NCI-H446 treated with DMSO at 0.1 percent for 48 hours (cell line): ENCODE data around the gene SUFU.
"Not testable (repeated sequence)": the region's sequence is repeated elsewhere in the genome, so short reads cannot be mapped to it uniquely, and the experiment has no call there.

Experiments
- DNase-seq: peaks from one replicate; lab custom pipeline; 2025; lab: John Stamatoyannopoulos, UW

The SUFU gene

DNA sequence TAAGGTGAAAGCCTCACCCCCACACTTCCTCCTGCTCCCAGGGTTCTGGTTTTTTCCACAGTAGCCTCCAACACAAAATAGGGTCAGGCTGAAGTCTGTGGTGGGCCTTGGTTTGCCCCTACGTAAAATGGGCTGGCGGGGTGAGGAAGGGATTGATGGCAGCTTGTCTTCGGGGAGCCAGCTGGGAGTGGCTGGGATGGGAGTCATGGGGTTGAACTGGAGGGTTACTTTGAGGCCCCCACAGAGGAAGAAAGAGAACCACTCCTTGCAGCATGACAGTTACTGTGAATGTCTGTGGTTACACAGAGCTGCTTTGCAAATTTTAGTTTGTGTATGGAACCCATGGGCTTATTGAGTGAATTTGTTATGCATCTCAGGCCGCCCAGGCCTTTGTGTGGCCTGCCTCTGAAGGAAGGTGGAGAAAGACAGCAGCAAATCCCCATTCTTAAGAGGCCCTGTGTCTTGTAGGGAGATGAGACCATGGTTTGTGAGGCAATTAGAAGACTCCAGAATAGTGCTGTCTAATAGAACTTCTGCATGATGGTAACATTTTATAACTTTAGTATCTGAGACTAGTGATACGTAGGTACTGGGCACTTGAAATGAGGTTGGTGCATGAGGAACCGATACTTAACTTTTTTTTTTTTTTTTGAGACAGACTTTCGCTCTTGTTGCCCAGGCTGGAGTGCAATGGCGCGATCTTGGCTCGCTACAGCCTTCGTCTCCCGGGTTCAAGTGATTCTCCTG, 148.6 kb downstream of the SUFU start:
- no peak for DNase-seq

- no peak for DNase-seq
Measured at GRCh38 chr10:102653060-102653459, 149.3 kb downstream of the SUFU start.

DNA sequence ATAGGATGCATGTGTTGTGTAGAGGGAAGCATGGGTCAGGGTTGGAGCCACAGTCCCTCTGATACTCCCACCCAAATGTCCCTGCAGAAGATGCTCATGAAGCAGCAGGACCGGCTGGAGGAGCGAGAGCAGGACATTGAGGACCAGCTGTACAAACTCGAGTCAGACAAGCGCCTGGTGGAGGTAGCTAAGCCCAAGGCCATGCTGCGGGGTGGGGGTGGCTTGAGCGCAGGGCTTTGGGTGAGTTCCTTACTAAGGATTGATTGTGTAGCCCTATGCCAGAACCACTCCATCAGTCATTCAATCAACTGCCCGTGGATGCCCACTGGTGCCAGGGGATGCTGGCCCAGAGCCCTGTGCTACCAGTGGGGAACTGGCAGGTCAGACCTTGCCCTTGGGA, 150.8 kb downstream of the SUFU start:
- no peak for DNase-seq

DNA sequence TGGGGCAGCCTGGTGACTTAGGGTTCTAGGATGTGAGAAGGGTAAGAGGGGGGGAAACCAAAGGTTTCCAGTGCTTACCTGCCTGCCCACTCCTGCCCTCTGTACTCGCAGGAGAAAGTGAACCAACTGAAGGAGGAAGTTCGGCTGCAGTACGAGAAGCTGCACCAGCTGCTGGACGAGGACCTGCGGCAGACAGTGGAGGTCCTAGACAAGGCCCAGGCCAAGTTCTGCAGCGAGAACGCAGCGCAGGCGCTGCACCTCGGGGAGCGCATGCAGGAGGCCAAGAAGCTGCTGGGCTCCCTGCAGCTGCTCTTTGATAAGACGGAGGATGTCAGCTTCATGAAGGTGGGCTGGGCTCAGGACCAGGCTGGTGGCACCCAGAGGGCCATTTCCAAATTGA, 151.2 kb downstream of the SUFU start:
- no peak for DNase-seq

DNA sequence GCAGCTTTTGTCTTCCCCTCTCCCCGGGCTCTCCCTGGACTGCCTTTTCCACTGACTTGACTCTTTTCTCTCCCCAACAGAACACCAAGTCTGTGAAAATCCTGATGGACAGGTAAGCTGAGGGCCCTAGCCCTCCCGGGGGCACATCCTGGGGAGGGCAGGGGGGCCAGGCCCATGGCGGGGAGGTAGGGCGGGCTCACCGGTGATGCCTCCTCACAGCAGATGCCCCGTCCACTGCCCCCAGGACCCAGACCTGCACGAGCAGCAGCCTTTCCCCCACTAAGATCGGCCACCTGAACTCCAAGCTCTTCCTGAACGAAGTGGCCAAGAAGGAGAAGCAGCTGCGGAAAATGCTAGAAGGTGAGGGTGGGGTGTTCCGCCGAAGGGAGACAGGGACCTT, 152.3 kb downstream of the SUFU start:
- DNase-seq = no peak

- no peak for DNase-seq
Measured at GRCh38 chr10:102656791-102657371, 153.1 kb downstream of the SUFU start.

GRCh38 chr10:102657451-102657850, 153.7 kb downstream of the SUFU start:
- DNase-seq = no peak

DNA sequence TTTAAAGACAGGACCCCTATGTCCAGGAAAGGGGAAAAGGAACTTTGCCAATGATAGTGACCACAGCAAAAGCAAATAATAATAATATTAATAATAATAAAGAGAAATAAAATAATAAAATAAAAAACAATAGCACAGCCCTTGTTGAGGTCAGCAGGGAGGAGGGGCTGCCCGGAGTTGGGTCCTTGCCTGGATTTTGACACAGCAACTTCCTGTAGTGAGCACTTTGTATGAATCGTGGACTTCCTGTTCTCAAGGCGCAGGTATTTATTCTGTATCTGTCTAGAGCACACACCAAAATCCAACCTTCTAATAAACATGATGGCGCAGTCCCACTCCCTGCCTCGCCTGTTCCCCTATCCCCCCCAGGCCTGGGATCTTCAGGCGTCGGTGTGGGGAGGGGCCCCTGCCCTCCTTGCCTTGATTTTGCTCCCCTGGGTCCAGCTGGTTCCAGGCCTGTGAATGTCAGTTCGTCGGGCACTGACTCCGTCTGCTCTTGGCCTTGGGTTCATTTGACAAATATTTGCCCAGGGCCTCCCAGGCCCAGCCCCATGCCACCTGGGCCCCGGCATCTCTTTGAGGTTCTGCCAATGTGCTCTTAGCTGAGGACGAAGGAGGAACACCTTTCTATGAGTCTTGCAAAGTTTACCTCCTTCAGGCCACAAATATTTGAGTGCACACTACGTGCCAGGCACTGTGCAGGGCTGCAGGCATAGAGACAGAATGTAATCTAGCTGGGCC, 154.4 kb downstream of the SUFU start:
- DNase-seq = no peak

GRCh38 chr10:102658802-102659201, 155.0 kb downstream of the SUFU start:
- DNase-seq = no peak

- no peak for DNase-seq
Measured at GRCh38 chr10:102660888-102661657, 157.3 kb downstream of the SUFU start.

GRCh38 chr10:102661658-102662028, 157.9 kb downstream of the SUFU start:
- no peak for DNase-seq

- DNase-seq = no peak
Measured at GRCh38 chr10:102665904-102666509, 162.2 kb downstream of the SUFU start.

DNA sequence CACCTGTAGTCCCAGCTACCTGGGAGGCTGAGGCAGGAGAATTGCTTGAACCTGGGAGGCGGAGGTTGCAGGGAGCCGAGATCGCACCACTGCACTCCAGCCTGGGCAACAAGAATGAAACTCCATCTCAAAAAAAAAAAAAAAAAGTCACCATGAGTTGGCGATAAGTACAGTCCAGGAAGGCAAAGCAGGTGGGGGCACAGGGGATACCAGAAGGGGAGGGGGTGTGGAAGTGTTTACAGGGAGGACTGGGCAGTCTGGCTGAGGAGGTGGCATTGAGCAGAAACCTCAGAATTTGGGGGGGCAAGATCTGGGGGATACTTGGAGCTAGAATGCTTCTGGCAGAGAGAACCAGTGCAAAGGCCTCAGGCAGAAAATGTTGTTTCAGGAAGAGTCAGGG, 163.6 kb downstream of the SUFU start:
- not testable (repeated sequence) for DNase-seq

- no peak for DNase-seq
Measured at GRCh38 chr10:102668326-102669107, 164.7 kb downstream of the SUFU start.

- no peak for DNase-seq
Measured at GRCh38 chr10:102669206-102670064, 165.7 kb downstream of the SUFU start.

DNA sequence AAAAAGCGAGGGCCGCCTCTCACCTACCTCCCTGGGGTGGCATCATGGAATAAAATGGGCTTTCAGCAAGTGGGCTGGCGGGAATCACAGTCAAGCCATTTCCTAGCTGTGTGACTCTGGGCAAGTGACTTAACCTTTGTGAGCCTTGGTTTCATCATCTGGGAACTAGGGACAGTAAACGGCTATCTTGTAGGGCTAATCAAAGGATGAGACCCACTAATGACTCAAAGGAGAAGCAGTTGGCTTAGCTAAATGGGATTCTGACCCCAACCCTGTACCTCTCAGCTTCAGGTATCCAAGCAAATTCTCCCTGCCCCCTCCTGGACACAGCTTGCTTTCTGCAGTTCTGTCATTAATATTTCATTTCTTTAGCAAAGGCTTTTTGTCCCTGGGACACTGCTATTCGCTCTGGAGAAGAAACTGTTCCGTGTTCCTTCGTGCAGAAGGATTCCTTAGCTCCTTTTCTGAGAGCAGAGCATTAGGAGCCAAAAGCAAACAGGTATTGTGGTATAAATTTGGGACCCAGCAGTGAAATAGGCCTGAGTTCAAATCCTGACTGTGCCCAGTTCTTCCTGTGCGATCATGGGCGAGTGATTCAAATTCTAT, 166.4 kb downstream of the SUFU start:
- no peak for DNase-seq

DNA sequence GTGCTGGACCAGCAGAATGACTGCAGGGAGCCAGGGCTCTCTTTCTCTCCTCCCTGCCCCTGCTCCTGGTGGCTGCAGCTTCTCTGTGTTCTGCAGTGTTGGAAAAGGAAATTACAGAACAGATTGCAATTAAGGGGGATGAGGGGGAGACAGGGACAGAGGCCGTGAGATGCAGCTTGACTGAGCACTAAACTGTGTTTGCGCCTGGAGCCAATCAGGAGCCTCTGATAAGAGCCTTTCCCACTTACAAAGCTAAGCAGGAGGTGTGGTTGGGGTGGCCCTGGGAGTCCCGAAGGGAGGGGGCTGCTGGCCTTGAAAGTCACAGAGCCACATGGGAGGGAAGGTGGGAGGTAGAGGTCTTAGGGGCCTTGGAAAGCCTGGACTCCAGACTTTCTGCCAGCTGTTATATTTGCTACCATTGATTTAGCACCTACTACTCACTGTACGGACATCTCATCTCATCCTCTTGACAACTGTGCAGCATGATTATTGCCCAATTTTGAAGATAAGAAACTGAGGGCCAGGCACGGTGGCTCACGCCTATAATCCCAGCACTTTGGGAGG, 167.2 kb downstream of the SUFU start:
- no peak for DNase-seq

- no peak for DNase-seq
Measured at GRCh38 chr10:102673236-102673818, 169.6 kb downstream of the SUFU start.

- DNase-seq = no peak
Measured at GRCh38 chr10:102673819-102674511, 170.2 kb downstream of the SUFU start.
